Motor neuron (in vitro differentiated cells): Measurements from ENCODE around the gene GNE. TPM values are rescaled to one million over a fixed set of nuclear protein-coding genes. Genes with fewer than 3 reads are reported as not detected.
A peak's percentile ranks its signal among the peaks of the same experiment; 100 is the strongest.

Experiments
- ATAC-seq, 8 experiments: fragments of 200-7000 bp; cut with Tn5 transposase; replicated peaks in 6 of 8; 2 replicates each; pipeline ENCODE4 v1.8.0; 2021; ENCODE audit warnings: mild to moderate bottlenecking in 8 of 8, moderate library complexity in 8 of 8
- H3K27ac ChIP-seq, 2 donors: fragments of 250-450 bp; sonication (Bioruptor Pico); 2 replicates each; pipeline ENCODE4 v1.9.0; 2021; ENCODE audit warnings: antibody characterized with exemption in 2 of 2, mild to moderate bottlenecking in 2 of 2, moderate library complexity in 1 of 2
- H3K4me1 ChIP-seq, 2 donors: fragments of 250-450 bp; sonication (Bioruptor Pico); replicated peaks in 1 of 2; 2 replicates each; pipeline ENCODE4 v1.6.1; 2021; ENCODE audit warnings: antibody characterized with exemption in 2 of 2, mild to moderate bottlenecking in 2 of 2, moderate library complexity in 1 of 2
- H3K4me3 ChIP-seq, 5 donors: fragments of 250-450 bp; sonication (Bioruptor Pico); 2 replicates each; pipeline ENCODE4 v1.9.0; 2021; ENCODE audit warnings: antibody characterized with exemption in 5 of 5, mild to moderate bottlenecking in 5 of 5, moderate library complexity in 4 of 5
- WGBS, 10 experiments: fragments of 450-650 bp; shearing (Covaris generic); methylation state at CpG; one replicate each; pipeline ENCODE4 v1.0.0; 2022; 5-methylcytosine and 5-hydroxymethylcytosine counted together
- in situ Hi-C, 9 experiments: fragments of 400-800 bp; cut with MboI; loops; one replicate each; pipeline ENCODE4 v1.15.0; 2021; ENCODE audit warnings: low sequenced_read_pairs in 9 of 9, low pct_unique_long_range_greater_than_20kb in 2 of 9; ENCODE audit not compliant: unreplicated experiment in 9 of 9
- total RNA-seq, 8 experiments: library from RNA; unstranded; fragments of 300-600 nt; gene quantifications; 2 replicates each; pipeline versions ENCODE4 v1.2.3 to v1.2.4, GENCODE V29; 2022

The GNE gene
- total RNA-seq, 8 experiments from 2014 or later: 17.0 to 22.7 (median 19.7) TPM

GRCh38 chr9:36218011-36218410 is 40.2 kb downstream of the GNE start:
- no peak overlapping the region for H3K27ac ChIP-seq

GRCh38 chr9:36217256-36217968 is 40.8 kb downstream of the GNE start:
- 48 to 95% (median 81%) methylated on average over 3 to 13 of the region's 13 CpGs for WGBS, 10 experiments
- ATAC-seq: no peak
- H3K27ac ChIP-seq: no peak overlapping the region
- no peak overlapping the region for H3K4me3 ChIP-seq
- H3K4me1 ChIP-seq: no peaks in the 10 kb centered on the region
- in situ Hi-C loops: no loop called here

More at GRCh38 chr9:36218011-36218410, 40.2 kb downstream of the GNE start:
- WGBS, 10 experiments: 85 to 100% (median 100%) methylated on average over 1 to 3 of the region's 5 CpGs; no CpG with 5 or more reads in 4 of the 10 experiments
- in situ Hi-C loops: no loop called here
- Histone ChIP-seq H3K4me1 (no peaks in the 10 kb centered on the region), H3K4me3 (no peak overlapping the region)
- no peak for ATAC-seq

GRCh38 chr9:36214571-36214970 is 43.7 kb downstream of the GNE start:
- Histone ChIP-seq H3K4me1 (no peaks in the 10 kb centered on the region), H3K4me3 (no peak overlapping the region), H3K27ac (no peak overlapping the region)
- no peak for ATAC-seq
- in situ Hi-C loops: no loop called here

GRCh38 chr9:36213989-36214388 is 44.3 kb downstream of the GNE start:
- Histone ChIP-seq H3K4me3 (no peak overlapping the region), H3K27ac (no peak overlapping the region), H3K4me1 (no peaks in the 10 kb centered on the region)
- in situ Hi-C loops: no loop called here
- WGBS, 10 experiments: 9 to 100% (median 84%) methylated on average over 1 to 4 of the region's 4 CpGs
- no peak for ATAC-seq

GRCh38 chr9:36213387-36213786 is 44.9 kb downstream of the GNE start:
- 96 to 100% (median 100%) methylated on average over 1 to 4 of the region's 4 CpGs; no CpG with 5 or more reads in 6 of the 10 experiments for WGBS, 10 experiments
- H3K27ac ChIP-seq: no peak overlapping the region
- H3K4me3 ChIP-seq: no peak overlapping the region
- ATAC-seq: no peak
- in situ Hi-C loops: no loop called here
- no peaks in the 10 kb centered on the region for H3K4me1 ChIP-seq

- 86 to 100% (median 100%) methylated on average over 1 to 3 of the region's 7 CpGs; no CpG with 5 or more reads in 5 of the 10 experiments for WGBS, 10 experiments
- peaks cover 0 to 9% of the 10 kb centered on the region in 2 donors for H3K4me1 ChIP-seq
- no peak overlapping the region for H3K4me3 ChIP-seq
- no peak overlapping the region for H3K27ac ChIP-seq
- in situ Hi-C loops: no loop called here
- no peak for ATAC-seq
These were observed 46.7 kb downstream of the GNE start for GRCh38 chr9:36211510-36211909.

GRCh38 chr9:36210722-36211121 is 47.5 kb downstream of the GNE start:
- 60 to 100% (median 88%) methylated on average over 1 to 7 of the region's 8 CpGs; no CpG with 5 or more reads in 2 of the 10 experiments for whole genome bisulfite sequencing, 10 experiments
- in situ Hi-C loops: no loop called here
- Histone ChIP-seq H3K4me1 (peaks cover 0 to 9% of the 10 kb centered on the region in 2 donors), H3K4me3 (no peak overlapping the region), H3K27ac (no peak overlapping the region)
- ATAC-seq: no peak

- 73 to 100% (median 93%) methylated on average over 1 to 7 of the region's 10 CpGs; no CpG with 5 or more reads in 1 of the 10 experiments for WGBS, 10 experiments
- Histone ChIP-seq H3K4me3 (no peak overlapping the region), H3K4me1 (peaks cover 0 to 9% of the 10 kb centered on the region in 2 donors), H3K27ac (no peak overlapping the region)
- in situ Hi-C loops: no loop called here
- no peak for ATAC-seq
These were observed 49.6 kb downstream of the GNE start for GRCh38 chr9:36208521-36209253.

- no peak for ATAC-seq
- Histone ChIP-seq H3K4me1 (peaks cover 0 to 9% of the 10 kb centered on the region in 2 donors), H3K4me3 (no peak overlapping the region), H3K27ac (no peak overlapping the region)
- in situ Hi-C loops: no loop called here
- WGBS, 10 experiments: 29 to 100% (median 100%) methylated on average over 1 of the region's 1 CpG; no CpG with 5 or more reads in 4 of the 10 experiments
These were observed 50.7 kb downstream of the GNE start for GRCh38 chr9:36207546-36208012.

- Histone ChIP-seq H3K27ac (no peak overlapping the region), H3K4me3 (no peak overlapping the region), H3K4me1 (peaks cover 0 to 9% of the 10 kb centered on the region in 2 donors)
- ATAC-seq: peak in 7 of 8 experiments; percentile 24 to 98 (median 90)
- in situ Hi-C loops: no loop called here
- 63 to 100% (median 83%) methylated on average over 1 to 4 of the region's 4 CpGs; no CpG with 5 or more reads in 4 of the 10 experiments for WGBS, 10 experiments
These were observed 51.2 kb downstream of the GNE start for GRCh38 chr9:36207016-36207415.

- Histone ChIP-seq H3K4me3 (no peak overlapping the region), H3K4me1 (peaks cover 0 to 9% of the 10 kb centered on the region in 2 donors), H3K27ac (no peak overlapping the region)
- peak in 4 of 8 experiments; percentile 14 to 68 (median 38) for ATAC-seq
- in situ Hi-C loops: no loop called here
- 90 to 100% (median 95%) methylated on average over 3 to 8 of the region's 11 CpGs; no CpG with 5 or more reads in 5 of the 10 experiments for WGBS, 10 experiments
These were observed 53.2 kb downstream of the GNE start for GRCh38 chr9:36204906-36205547.

GRCh38 chr9:36194326-36195000 is 63.8 kb downstream of the GNE start:
- ATAC-seq: no peak
- 0 to 90% (median 64%) methylated on average over 1 to 4 of the region's 4 CpGs; no CpG with 5 or more reads in 4 of the 10 experiments for WGBS, 10 experiments
- in situ Hi-C loops: loop anchor here in 1 of 9 experiments (25.0 kb wide), 1 partner anchor 93 kb away; no protein-coding TSS in a partner anchor
- peaks cover 17 to 25% of the 10 kb centered on the region in 2 donors for H3K4me1 ChIP-seq
- no peak overlapping the region for H3K4me3 ChIP-seq
- H3K27ac ChIP-seq: no peak overlapping the region
